Stimulated activated naive CD8-positive, alpha-beta T cell treated with anti-CD3 and anti-CD28 coated beads, Interleukin-15, Interleukin-2, amounts not matched to agents 100 ng/mL and 50 ng/mL, for 24 hours (primary cell): ENCODE results near the gene KREMEN2.

ENCODE experiments used
- H3K27ac Mint-ChIP-seq: one replicate; pipeline ENCODE4 v1.8.0; 2021; ENCODE audit warnings: mild to moderate bottlenecking, mixed read lengths
- H3K27me3 Mint-ChIP-seq: one replicate; pipeline ENCODE4 v1.8.0; 2021; ENCODE audit warnings: mixed read lengths
- H3K36me3 Mint-ChIP-seq: one replicate; pipeline ENCODE4 v1.8.0; 2021; ENCODE audit warnings: low read depth, mixed read lengths
- H3K4me1 Mint-ChIP-seq: one replicate; pipeline ENCODE4 v1.8.0; 2021; ENCODE audit warnings: low read depth, mixed read lengths
- H3K4me3 Mint-ChIP-seq: one replicate; pipeline ENCODE4 v1.8.0; 2021; ENCODE audit warnings: mild to moderate bottlenecking, mixed read lengths
- H3K9me3 Mint-ChIP-seq: one replicate; pipeline ENCODE4 v1.8.0; 2021; ENCODE audit warnings: mixed read lengths

Gene KREMEN2

GRCh38 chr16:2967211-2967631, 3.1 kb downstream of the KREMEN2 start:
- Mint-ChIP-seq H3K36me3 (peaks cover 9% of the 10 kb centered on the region), H3K27ac (no peak overlapping the region), H3K27me3 (peaks cover 14% of the 10 kb centered on the region), H3K4me1 (peaks cover 37% of the 10 kb centered on the region), H3K9me3 (no peaks in the 10 kb centered on the region), H3K4me3 (no peak overlapping the region)

GRCh38 chr16:2967721-2968161, 3.7 kb downstream of the KREMEN2 start:
- H3K27me3 Mint-ChIP-seq = peaks cover 14% of the 10 kb centered on the region
- H3K27ac Mint-ChIP-seq = no peak overlapping the region
- H3K9me3 Mint-ChIP-seq = no peaks in the 10 kb centered on the region
- H3K4me3 Mint-ChIP-seq = peak overlapping the region; percentile 74
- peaks cover 15% of the 10 kb centered on the region for H3K36me3 Mint-ChIP-seq
- peaks cover 37% of the 10 kb centered on the region for H3K4me1 Mint-ChIP-seq

DNA sequence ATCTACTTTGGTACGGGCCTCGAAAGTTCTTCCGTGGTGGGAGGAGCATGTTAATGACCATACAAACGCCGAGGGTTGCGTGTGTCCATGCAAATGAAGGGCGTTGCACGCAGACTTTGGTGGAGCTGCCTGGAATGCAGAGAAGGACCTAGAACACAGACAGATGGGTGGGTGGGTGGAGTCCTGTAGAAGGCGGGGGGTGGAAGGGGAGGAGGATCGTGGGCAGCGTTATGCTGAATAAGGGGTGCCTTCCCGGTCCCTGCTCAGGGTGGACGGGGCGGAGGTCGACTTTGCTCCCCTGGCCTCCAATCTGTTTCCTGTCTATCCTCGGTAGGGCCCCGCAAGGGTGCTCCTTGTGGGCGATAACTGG, 4.3 kb downstream of the KREMEN2 start:
- Mint-ChIP-seq H3K27me3 (peaks cover 14% of the 10 kb centered on the region), H3K4me3 (peak overlapping the region; percentile 74), H3K27ac (no peak overlapping the region), H3K9me3 (no peaks in the 10 kb centered on the region), H3K4me1 (peaks cover 37% of the 10 kb centered on the region), H3K36me3 (peaks cover 15% of the 10 kb centered on the region)

- Mint-ChIP-seq H3K27ac (peak within 1 kb of the TSS; percentile 65), H3K4me3 (peak within 1 kb of the TSS; percentile 81), H3K27me3 (peaks cover 14% of the 10 kb centered on the region), H3K4me1 (peaks cover 32% of the 10 kb centered on the region), H3K9me3 (no peaks in the 10 kb centered on the region), H3K36me3 (peaks cover 15% of the 10 kb centered on the region)
Measured at GRCh38 chr16:2968738-2969544, 4.9 kb downstream of the KREMEN2 start, which contains the start of gene PAQR4. Gene PAQR4 (plus strand): TSS chr16:2969348. CDS start chr16:2969675, 327 bp downstream.

DNA sequence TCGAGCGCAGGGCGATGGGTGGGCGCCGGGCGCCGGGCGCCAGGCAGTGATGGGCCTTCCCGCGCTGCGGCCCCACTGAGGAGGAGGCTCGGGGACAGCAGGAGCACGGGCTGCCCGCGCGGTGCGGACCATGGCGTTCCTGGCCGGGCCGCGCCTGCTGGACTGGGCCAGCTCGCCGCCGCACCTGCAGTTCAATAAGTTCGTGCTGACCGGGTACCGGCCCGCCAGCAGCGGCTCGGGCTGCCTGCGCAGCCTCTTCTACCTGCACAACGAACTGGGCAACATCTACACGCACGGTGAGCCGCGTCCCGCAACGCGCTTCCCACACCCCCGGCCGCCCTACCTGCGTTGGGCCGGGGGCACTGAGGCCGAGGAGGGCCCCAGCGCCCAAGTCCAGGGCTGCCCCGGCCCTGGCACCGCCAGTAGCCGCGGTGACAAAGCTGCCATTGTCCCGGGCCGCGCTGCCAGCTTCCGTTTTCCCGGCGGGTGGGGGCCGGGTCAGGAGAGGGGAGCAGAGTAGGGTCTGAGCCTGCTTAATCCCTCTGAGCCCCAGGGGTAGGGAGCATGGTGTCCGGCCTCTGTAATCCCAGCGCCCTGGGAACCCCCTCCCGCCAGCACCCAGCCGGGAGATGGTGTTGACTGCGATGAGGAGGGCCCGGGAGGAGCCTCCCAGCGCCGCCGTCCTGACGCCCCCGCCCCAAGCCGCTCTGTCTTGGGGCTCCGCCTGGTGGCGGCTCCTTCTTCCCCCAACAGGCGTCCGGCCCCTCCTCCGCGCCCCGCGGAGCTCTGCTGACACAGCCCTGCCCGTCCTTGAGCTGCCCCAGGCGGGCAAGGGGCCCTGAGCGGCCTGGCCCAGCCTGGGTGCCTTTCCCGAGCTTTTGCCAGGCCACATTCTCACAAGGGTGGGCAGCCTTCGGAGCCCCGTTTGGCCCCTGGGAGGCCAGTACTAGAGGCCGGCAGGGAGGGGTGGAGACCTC, 5.8 kb downstream of the KREMEN2 start:
- H3K27me3 Mint-ChIP-seq = peaks cover 10% of the 10 kb centered on the region
- peak overlapping the region; percentile 65 for H3K27ac Mint-ChIP-seq

GRCh38 chr16:2970563-2970962, 6.5 kb downstream of the KREMEN2 start:
- H3K27ac Mint-ChIP-seq = no peak overlapping the region
- peaks cover 15% of the 10 kb centered on the region for H3K36me3 Mint-ChIP-seq
- no peaks in the 10 kb centered on the region for H3K9me3 Mint-ChIP-seq
- peaks cover 10% of the 10 kb centered on the region for H3K27me3 Mint-ChIP-seq
- H3K4me1 Mint-ChIP-seq = peaks cover 20% of the 10 kb centered on the region
- H3K4me3 Mint-ChIP-seq = peak overlapping the region; percentile 81

More for the DNA sequence above, 5.8 kb downstream of the KREMEN2 start:
- Mint-ChIP-seq H3K4me3 (peak overlapping the region; percentile 81), H3K4me1 (peaks cover 26% of the 10 kb centered on the region), H3K9me3 (no peaks in the 10 kb centered on the region), H3K36me3 (peaks cover 15% of the 10 kb centered on the region)

DNA sequence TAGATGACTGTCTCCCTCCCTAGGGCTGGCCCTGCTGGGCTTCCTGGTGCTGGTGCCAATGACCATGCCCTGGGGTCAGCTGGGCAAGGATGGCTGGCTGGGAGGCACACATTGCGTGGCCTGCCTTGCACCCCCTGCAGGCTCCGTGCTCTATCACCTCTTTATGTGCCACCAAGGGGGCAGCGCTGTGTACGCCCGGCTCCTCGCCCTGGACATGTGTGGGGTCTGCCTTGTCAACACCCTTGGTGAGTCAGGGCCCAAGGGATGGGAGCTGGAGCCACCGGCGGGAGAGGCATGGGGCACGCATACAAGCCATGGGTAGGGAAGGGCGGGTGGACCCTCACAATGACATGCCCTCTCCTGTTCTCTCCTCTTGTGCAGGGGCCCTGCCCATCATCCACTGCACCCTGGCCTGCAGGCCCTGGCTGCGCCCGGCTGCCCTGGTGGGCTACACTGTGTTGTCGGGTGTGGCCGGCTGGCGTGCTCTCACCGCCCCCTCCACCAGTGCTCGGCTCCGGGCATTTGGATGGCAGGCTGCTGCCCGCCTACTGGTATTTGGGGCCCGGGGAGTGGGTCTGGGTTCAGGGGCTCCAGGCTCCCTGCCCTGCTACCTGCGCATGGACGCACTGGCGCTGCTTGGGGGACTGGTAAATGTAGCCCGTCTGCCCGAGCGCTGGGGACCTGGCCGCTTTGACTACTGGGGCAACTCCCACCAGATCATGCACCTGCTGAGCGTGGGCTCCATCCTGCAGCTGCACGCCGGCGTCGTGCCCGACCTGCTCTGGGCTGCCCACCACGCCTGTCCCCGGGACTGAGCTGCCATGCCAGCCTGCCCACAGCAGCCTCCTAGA, 7.3 kb downstream of the KREMEN2 start:
- Mint-ChIP-seq H3K27ac (no peak overlapping the region), H3K27me3 (peaks cover 7% of the 10 kb centered on the region), H3K4me3 (peak overlapping the region; percentile 81), H3K4me1 (peaks cover 16% of the 10 kb centered on the region), H3K36me3 (peaks cover 20% of the 10 kb centered on the region), H3K9me3 (no peaks in the 10 kb centered on the region)

GRCh38 chr16:2971985-2972784, 8.1 kb downstream of the KREMEN2 start:
- H3K9me3 Mint-ChIP-seq = no peaks in the 10 kb centered on the region
- H3K27ac Mint-ChIP-seq = peak overlapping the region; percentile 5
- H3K36me3 Mint-ChIP-seq = peaks cover 25% of the 10 kb centered on the region
- peaks cover 16% of the 10 kb centered on the region for H3K4me1 Mint-ChIP-seq
- peaks cover 7% of the 10 kb centered on the region for H3K27me3 Mint-ChIP-seq
- no peak overlapping the region for H3K4me3 Mint-ChIP-seq

- H3K4me1 Mint-ChIP-seq = peaks cover 17% of the 10 kb centered on the region
- H3K9me3 Mint-ChIP-seq = no peaks in the 10 kb centered on the region
- H3K27me3 Mint-ChIP-seq = peaks cover 4% of the 10 kb centered on the region
- no peak overlapping the region for H3K4me3 Mint-ChIP-seq
- H3K36me3 Mint-ChIP-seq = peaks cover 32% of the 10 kb centered on the region
- H3K27ac Mint-ChIP-seq = no peak overlapping the region
Measured at GRCh38 chr16:2973093-2973492, 9.0 kb downstream of the KREMEN2 start.

DNA sequence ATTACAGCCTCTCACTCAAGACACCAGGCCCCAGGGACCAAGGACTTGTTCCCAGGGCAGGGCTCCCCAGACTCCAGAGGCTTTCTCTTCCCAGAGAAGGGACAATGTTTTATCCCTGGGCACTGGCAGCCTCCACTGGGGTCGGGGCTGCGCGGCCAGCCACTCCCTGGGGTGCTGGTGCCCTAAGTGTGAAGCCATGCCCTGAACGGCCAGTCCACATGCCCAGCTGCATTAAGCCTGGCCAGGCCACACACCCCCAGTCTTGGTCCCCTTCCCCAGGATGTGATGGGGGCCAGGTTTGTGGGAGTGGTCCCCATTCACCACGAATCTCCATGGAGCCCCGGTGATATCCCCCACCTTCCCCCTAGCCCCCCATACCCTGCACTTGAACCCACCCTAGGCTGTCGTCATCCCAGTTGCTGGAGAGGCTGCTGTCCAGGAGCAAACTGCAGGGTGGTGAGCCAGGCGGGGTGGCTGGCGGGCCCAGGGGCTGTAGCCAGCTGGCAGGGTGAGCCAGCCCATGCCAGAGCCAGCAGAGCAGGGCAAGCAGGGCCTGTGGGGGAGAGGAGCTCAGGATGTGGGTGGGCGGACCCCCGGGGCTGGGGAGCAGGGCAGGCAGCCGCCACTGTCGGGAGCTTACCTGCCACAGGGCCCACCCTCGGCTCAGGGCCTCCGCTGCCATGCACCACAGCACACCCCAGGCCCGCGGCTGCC, 9.7 kb downstream of the KREMEN2 start:
- Mint-ChIP-seq H3K36me3 (peaks cover 36% of the 10 kb centered on the region), H3K9me3 (no peaks in the 10 kb centered on the region), H3K4me1 (peaks cover 13% of the 10 kb centered on the region), H3K4me3 (no peak overlapping the region), H3K27ac (no peak overlapping the region), H3K27me3 (no peaks in the 10 kb centered on the region)

GRCh38 chr16:2974319-2975056, 10.4 kb downstream of the KREMEN2 start:
- H3K27me3 Mint-ChIP-seq = no peaks in the 10 kb centered on the region
- H3K27ac Mint-ChIP-seq = no peak overlapping the region
- no peaks in the 10 kb centered on the region for H3K9me3 Mint-ChIP-seq
- H3K36me3 Mint-ChIP-seq = peaks cover 39% of the 10 kb centered on the region
- no peak overlapping the region for H3K4me3 Mint-ChIP-seq
- peaks cover 15% of the 10 kb centered on the region for H3K4me1 Mint-ChIP-seq

- H3K27ac Mint-ChIP-seq = no peak overlapping the region
- no peaks in the 10 kb centered on the region for H3K9me3 Mint-ChIP-seq
- H3K4me3 Mint-ChIP-seq = no peak overlapping the region
- peaks cover 39% of the 10 kb centered on the region for H3K36me3 Mint-ChIP-seq
- H3K4me1 Mint-ChIP-seq = peaks cover 15% of the 10 kb centered on the region
- H3K27me3 Mint-ChIP-seq = no peaks in the 10 kb centered on the region
Measured at GRCh38 chr16:2975161-2975795, 11.2 kb downstream of the KREMEN2 start.
